Central memory CD8-positive, alpha-beta T cell (primary cell): ENCODE data around the gene MPIG6B.
"Not testable (repeated sequence)": the region's sequence is repeated elsewhere in the genome, so short reads cannot be mapped to it uniquely, and the experiment has no call there.

Source experiments
- ATAC-seq: fragments of 150-1000 bp; cut with Tn5 transposase; replicated peaks from 2 replicates; pipeline ENCODE4 v1.10.0; 2022; ENCODE audit warnings: mild to moderate bottlenecking, moderate FRiP score, moderate number of reproducible peaks; ENCODE audit not compliant: poor library complexity, severe bottlenecking; ENCODE audit errors: extremely low read depth
- DNase-seq, 2 donors: peaks; one replicate each; pipeline ENCODE4 v3.0.0; 2021; ENCODE audit warnings: low spot score in 2 of 2
- H3K27ac Mint-ChIP-seq: one replicate; pipeline ENCODE4 v1.8.0; 2022; ENCODE audit warnings: low read depth, mild to moderate bottlenecking, moderate library complexity, mixed read lengths
- H3K27me3 Mint-ChIP-seq: one replicate; pipeline ENCODE4 v1.8.0; 2022; ENCODE audit warnings: mixed read lengths
- H3K36me3 Mint-ChIP-seq: one replicate; pipeline ENCODE4 v1.8.0; 2022; ENCODE audit warnings: mild to moderate bottlenecking, moderate library complexity, mixed read lengths; ENCODE audit not compliant: insufficient read depth
- H3K4me1 Mint-ChIP-seq: one replicate; pipeline ENCODE4 v1.8.0; 2022; ENCODE audit warnings: mixed read lengths
- H3K4me3 Mint-ChIP-seq: one replicate; pipeline ENCODE4 v1.8.0; 2022; ENCODE audit warnings: mild to moderate bottlenecking, moderate library complexity, mixed read lengths
- H3K9me3 Mint-ChIP-seq: one replicate; pipeline ENCODE4 v1.8.0; 2022; ENCODE audit warnings: mixed read lengths

MPIG6B gene

DNA sequence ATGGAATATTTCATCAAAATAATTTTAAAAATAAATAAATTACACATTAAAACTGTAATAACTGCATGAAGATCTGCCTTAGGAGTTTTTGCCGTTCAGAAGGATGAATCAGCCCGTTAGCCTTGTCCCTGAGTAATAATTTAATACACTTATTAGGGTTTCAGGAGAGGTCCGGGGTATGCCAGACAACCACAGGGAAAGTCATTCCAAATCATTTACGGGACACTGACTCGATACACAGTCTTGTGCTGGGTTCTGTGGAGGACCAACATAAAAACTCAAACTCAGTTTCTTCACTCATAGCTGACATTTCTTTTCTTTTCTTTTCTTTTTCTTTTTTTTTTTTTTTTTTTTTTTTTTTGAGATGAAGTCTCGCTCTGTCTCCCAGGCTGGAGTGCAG, 17.2 kb upstream of the MPIG6B start:
- no peaks in the 10 kb centered on the region for H3K27me3 Mint-ChIP-seq
- H3K4me3 Mint-ChIP-seq, result no peak overlapping the region
- no peak for ATAC-seq

GRCh38 chr6:31706599-31706998, 16.6 kb upstream of the MPIG6B start, which contains the start of gene LY6G6F:
Gene LY6G6F, plus strand, starts transcription at chr6:31706866. Its CDS starts 41 bp downstream, at chr6:31706907.
- H3K27ac Mint-ChIP-seq, result no peak within 1 kb of the TSS

More for the DNA sequence above, 17.2 kb upstream of the MPIG6B start:
- no peak for DNase-seq
- peaks cover 14% of the 10 kb centered on the region for H3K36me3 Mint-ChIP-seq
- no peak overlapping the region for H3K27ac Mint-ChIP-seq
- no peaks in the 10 kb centered on the region for H3K9me3 Mint-ChIP-seq
- H3K4me1 Mint-ChIP-seq, result peaks cover 28% of the 10 kb centered on the region

DNA sequence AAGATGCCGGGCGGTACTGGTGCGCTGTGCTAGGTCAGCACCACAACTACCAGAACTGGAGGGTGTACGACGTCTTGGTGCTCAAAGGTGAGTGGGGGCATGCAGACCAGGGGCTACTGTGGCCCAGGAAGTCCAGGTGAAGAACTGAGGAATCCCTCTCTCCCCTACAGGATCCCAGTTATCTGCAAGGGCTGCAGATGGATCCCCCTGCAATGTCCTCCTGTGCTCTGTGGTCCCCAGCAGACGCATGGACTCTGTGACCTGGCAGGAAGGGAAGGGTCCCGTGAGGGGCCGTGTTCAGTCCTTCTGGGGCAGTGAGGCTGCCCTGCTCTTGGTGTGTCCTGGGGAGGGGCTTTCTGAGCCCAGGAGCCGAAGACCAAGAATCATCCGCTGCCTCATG, 15.5 kb upstream of the MPIG6B start:
- H3K4me1 Mint-ChIP-seq, result peaks cover 23% of the 10 kb centered on the region
- ATAC-seq, result no peak
- peaks cover 6% of the 10 kb centered on the region for H3K36me3 Mint-ChIP-seq
- no peak overlapping the region for H3K4me3 Mint-ChIP-seq
- no peak for DNase-seq
- H3K27me3 Mint-ChIP-seq, result no peaks in the 10 kb centered on the region
- H3K27ac Mint-ChIP-seq, result no peak overlapping the region
- H3K9me3 Mint-ChIP-seq, result no peaks in the 10 kb centered on the region

More at GRCh38 chr6:31706599-31706998, 16.6 kb upstream of the MPIG6B start, which contains the start of gene LY6G6F:
- peaks cover 28% of the 10 kb centered on the region for H3K4me1 Mint-ChIP-seq
- no peaks in the 10 kb centered on the region for H3K9me3 Mint-ChIP-seq
- DNase-seq, result no peak
- no peak for ATAC-seq
- no peaks in the 10 kb centered on the region for H3K27me3 Mint-ChIP-seq
- peaks cover 11% of the 10 kb centered on the region for H3K36me3 Mint-ChIP-seq
- H3K4me3 Mint-ChIP-seq, result no peak within 1 kb of the TSS

- H3K4me3 Mint-ChIP-seq, result no peak overlapping the region
Observed at GRCh38 chr6:31708224-31708623, 14.9 kb upstream of the MPIG6B start.

DNA sequence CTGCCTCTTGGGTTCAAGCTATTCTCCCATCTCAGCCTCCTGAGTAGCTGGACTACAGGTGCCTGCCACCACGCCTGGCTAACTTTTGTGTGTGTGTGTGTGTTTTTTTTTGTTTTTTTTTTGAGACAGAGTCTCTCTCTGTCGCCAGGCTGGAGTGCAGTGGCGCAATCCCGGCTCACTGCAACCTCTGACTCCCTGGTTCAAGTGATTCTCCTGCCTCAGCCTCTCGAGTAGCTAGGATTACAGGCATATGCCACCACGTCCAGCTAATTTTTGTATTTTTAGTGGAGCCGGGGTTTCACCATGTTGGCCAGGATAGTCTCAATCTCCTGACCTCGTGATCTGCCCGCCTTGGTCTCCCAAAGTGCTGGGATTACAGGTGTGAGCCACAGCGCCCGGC, 14.0 kb upstream of the MPIG6B start:
- H3K4me3 Mint-ChIP-seq, ATAC-seq, H3K27ac Mint-ChIP-seq, H3K36me3 Mint-ChIP-seq, H3K27me3 Mint-ChIP-seq, DNase-seq, H3K9me3 Mint-ChIP-seq: not testable (repeated sequence)
- H3K4me1 Mint-ChIP-seq, result peaks cover 17% of the 10 kb centered on the region

More at GRCh38 chr6:31708224-31708623, 14.9 kb upstream of the MPIG6B start:
- Mint-ChIP-seq H3K27me3 (no peaks in the 10 kb centered on the region), H3K9me3 (no peaks in the 10 kb centered on the region), H3K4me1 (peaks cover 21% of the 10 kb centered on the region), H3K36me3 (peaks cover 2% of the 10 kb centered on the region), H3K27ac (no peak overlapping the region)
- ATAC-seq (no peak), DNase-seq (no peak)

- ATAC-seq (no peak), DNase-seq (no peak)
- Mint-ChIP-seq H3K27me3 (no peaks in the 10 kb centered on the region), H3K4me3 (no peak overlapping the region), H3K9me3 (no peaks in the 10 kb centered on the region), H3K27ac (peak overlapping the region; percentile 47), H3K36me3 (no peaks in the 10 kb centered on the region), H3K4me1 (peaks cover 17% of the 10 kb centered on the region)
Observed at GRCh38 chr6:31710523-31711219, 12.5 kb upstream of the MPIG6B start.

GRCh38 chr6:31711233-31711632, 11.9 kb upstream of the MPIG6B start:
- DNase-seq (no peak), ATAC-seq (no peak)
- Mint-ChIP-seq H3K4me1 (peaks cover 17% of the 10 kb centered on the region), H3K27me3 (no peaks in the 10 kb centered on the region), H3K27ac (peak overlapping the region; percentile 47), H3K4me3 (no peak overlapping the region), H3K9me3 (no peaks in the 10 kb centered on the region), H3K36me3 (no peaks in the 10 kb centered on the region)

GRCh38 chr6:31712296-31712695, 10.9 kb upstream of the MPIG6B start:
- H3K9me3 Mint-ChIP-seq, result no peaks in the 10 kb centered on the region
- no peaks in the 10 kb centered on the region for H3K27me3 Mint-ChIP-seq
- ATAC-seq (no peak), DNase-seq (no peak)
- peak overlapping the region; percentile 65 for H3K27ac Mint-ChIP-seq
- H3K4me3 Mint-ChIP-seq, result no peak overlapping the region
- H3K36me3 Mint-ChIP-seq, result no peaks in the 10 kb centered on the region
- peaks cover 17% of the 10 kb centered on the region for H3K4me1 Mint-ChIP-seq

GRCh38 chr6:31713465-31713864, 9.7 kb upstream of the MPIG6B start:
- no peak overlapping the region for H3K4me3 Mint-ChIP-seq
- no peaks in the 10 kb centered on the region for H3K27me3 Mint-ChIP-seq
- H3K9me3 Mint-ChIP-seq, result no peaks in the 10 kb centered on the region
- H3K36me3 Mint-ChIP-seq, result no peaks in the 10 kb centered on the region
- no peak overlapping the region for H3K27ac Mint-ChIP-seq
- peaks cover 17% of the 10 kb centered on the region for H3K4me1 Mint-ChIP-seq
- no peak for DNase-seq
- ATAC-seq, result no peak

- no peak overlapping the region for H3K4me3 Mint-ChIP-seq
Observed at GRCh38 chr6:31713991-31714684, 9.0 kb upstream of the MPIG6B start.

DNA sequence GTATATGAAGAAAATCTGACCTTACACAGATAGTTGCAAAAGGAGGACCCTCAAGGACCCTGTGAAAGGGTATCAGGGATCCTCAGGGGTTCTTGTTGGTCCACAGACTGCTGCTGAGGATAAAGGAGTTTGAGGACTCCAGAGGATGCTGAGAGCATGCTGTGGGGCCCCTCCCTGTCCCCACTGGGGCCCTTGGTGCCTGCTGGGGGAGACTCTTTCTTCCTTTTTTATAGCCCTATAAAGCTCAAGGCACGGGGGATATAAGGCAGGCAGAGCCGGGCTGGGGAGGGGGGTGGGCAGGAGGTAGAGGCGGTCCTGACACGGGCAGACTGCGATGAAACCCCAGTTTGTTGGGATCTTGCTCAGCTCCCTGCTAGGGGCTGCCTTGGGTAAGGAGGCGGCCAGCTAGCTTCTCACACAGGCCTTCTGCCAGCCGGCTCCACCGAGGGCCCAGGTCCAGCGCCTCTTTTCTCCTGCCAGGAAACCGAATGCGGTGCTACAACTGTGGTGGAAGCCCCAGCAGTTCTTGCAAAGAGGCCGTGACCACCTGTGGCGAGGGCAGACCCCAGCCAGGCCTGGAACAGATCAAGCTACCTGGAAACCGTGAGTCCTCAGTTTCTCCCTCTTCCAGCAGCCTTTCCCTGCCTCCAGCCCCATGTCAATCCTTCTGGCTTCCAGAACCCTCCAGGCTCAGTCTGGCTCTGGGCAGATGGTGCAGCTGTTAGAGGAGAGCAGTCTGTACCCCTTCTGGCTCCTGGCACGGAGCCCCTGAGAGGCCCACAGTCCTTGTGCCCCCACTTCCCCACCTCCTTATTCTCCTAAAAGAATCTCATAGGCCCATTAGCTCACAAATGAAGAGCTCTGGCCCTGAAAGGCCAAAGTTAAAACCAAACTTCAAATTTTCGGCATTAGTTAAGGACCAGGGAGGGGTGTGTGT, 7.9 kb upstream of the MPIG6B start, which contains the start of gene LY6G6D:
Gene LY6G6D (plus strand): TSS at position 327 of the 937 bp plus-strand sequence. CDS start 8 bp downstream, at position 335.
- H3K27me3 Mint-ChIP-seq, result no peaks in the 10 kb centered on the region
- no peak within 1 kb of the TSS for H3K27ac Mint-ChIP-seq
- no peaks in the 10 kb centered on the region for H3K36me3 Mint-ChIP-seq
- DNase-seq (no peak), ATAC-seq (no peak)
- no peak within 1 kb of the TSS for H3K4me3 Mint-ChIP-seq
- peaks cover 17% of the 10 kb centered on the region for H3K4me1 Mint-ChIP-seq
- H3K9me3 Mint-ChIP-seq, result no peaks in the 10 kb centered on the region

More at GRCh38 chr6:31713991-31714684, 9.0 kb upstream of the MPIG6B start:
- H3K4me1 Mint-ChIP-seq, result peaks cover 17% of the 10 kb centered on the region
- H3K27me3 Mint-ChIP-seq, result no peaks in the 10 kb centered on the region
- no peak overlapping the region for H3K27ac Mint-ChIP-seq
- no peaks in the 10 kb centered on the region for H3K36me3 Mint-ChIP-seq
- no peak for ATAC-seq
- H3K9me3 Mint-ChIP-seq, result no peaks in the 10 kb centered on the region
- no peak for DNase-seq

- no peak for DNase-seq
- H3K36me3 Mint-ChIP-seq, result no peaks in the 10 kb centered on the region
- no peaks in the 10 kb centered on the region for H3K4me1 Mint-ChIP-seq
- H3K27ac Mint-ChIP-seq, result no peak overlapping the region
- no peak overlapping the region for H3K4me3 Mint-ChIP-seq
- H3K27me3 Mint-ChIP-seq, result no peaks in the 10 kb centered on the region
- ATAC-seq, result no peak
- H3K9me3 Mint-ChIP-seq, result no peaks in the 10 kb centered on the region
Observed at GRCh38 chr6:31717499-31718222, 5.5 kb upstream of the MPIG6B start.
